HepG2 (cell line): Measurements from ENCODE around the gene CHML.

Experiments used
- MYNN ChIP-seq: sonication (generic); formaldehyde crosslinking; IDR thresholded peaks from 2 replicates; pipeline ENCODE4 v1.4.0; 2020; ENCODE audit warnings: mild to moderate bottlenecking, low read depth, missing genetic modification reagents
- TF ChIP-seq, protein P1 (sequence below): sonication (generic); formaldehyde crosslinking; IDR thresholded peaks from 2 replicates; pipeline ENCODE4 v1.5.1; 2020; ENCODE audit warnings: mild to moderate bottlenecking, missing genetic modification reagents, borderline replicate concordance
- TF ChIP-seq, protein P2 (sequence below): sonication (generic); formaldehyde crosslinking; IDR thresholded peaks from 2 replicates; pipeline ENCODE4 v1.5.0; 2020; ENCODE audit warnings: missing genetic modification reagents

DNA sequence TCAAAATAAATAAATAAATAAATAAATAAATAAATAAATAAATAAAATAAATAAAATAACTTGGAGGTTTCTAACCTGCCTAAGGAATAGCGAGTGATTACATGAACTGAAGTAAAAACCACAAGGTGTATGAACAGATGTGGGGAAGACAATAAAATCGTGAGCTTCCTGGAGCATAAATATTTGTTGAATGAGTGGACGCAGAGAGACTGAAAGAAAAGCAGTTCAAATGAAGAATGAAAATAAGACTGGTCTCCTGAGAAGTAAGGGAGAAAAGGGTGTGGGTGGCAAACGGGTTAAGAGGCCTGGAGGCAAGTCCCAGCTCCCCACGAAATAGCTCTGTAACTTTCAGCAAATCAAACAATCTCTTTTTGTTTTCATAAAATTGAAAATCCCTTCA lies 33.6 kb downstream of the CHML start:
- TF ChIP-seq MYNN (CRISPR knock-in tag) = no peak
- TF ChIP-seq, protein P1, sequence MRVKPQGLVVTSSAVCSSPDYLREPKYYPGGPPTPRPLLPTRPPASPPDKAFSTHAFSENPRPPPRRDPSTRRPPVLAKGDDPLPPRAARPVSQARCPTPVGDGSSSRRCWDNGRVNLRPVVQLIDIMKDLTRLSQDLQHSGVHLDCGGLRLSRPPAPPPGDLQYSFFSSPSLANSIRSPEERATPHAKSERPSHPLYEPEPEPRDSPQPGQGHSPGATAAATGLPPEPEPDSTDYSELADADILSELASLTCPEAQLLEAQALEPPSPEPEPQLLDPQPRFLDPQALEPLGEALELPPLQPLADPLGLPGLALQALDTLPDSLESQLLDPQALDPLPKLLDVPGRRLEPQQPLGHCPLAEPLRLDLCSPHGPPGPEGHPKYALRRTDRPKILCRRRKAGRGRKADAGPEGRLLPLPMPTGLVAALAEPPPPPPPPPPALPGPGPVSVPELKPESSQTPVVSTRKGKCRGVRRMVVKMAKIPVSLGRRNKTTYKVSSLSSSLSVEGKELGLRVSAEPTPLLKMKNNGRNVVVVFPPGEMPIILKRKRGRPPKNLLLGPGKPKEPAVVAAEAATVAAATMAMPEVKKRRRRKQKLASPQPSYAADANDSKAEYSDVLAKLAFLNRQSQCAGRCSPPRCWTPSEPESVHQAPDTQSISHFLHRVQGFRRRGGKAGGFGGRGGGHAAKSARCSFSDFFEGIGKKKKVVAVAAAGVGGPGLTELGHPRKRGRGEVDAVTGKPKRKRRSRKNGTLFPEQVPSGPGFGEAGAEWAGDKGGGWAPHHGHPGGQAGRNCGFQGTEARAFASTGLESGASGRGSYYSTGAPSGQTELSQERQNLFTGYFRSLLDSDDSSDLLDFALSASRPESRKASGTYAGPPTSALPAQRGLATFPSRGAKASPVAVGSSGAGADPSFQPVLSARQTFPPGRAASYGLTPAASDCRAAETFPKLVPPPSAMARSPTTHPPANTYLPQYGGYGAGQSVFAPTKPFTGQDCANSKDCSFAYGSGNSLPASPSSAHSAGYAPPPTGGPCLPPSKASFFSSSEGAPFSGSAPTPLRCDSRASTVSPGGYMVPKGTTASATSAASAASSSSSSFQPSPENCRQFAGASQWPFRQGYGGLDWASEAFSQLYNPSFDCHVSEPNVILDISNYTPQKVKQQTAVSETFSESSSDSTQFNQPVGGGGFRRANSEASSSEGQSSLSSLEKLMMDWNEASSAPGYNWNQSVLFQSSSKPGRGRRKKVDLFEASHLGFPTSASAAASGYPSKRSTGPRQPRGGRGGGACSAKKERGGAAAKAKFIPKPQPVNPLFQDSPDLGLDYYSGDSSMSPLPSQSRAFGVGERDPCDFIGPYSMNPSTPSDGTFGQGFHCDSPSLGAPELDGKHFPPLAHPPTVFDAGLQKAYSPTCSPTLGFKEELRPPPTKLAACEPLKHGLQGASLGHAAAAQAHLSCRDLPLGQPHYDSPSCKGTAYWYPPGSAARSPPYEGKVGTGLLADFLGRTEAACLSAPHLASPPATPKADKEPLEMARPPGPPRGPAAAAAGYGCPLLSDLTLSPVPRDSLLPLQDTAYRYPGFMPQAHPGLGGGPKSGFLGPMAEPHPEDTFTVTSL = no peak
- TF ChIP-seq, protein P2, sequence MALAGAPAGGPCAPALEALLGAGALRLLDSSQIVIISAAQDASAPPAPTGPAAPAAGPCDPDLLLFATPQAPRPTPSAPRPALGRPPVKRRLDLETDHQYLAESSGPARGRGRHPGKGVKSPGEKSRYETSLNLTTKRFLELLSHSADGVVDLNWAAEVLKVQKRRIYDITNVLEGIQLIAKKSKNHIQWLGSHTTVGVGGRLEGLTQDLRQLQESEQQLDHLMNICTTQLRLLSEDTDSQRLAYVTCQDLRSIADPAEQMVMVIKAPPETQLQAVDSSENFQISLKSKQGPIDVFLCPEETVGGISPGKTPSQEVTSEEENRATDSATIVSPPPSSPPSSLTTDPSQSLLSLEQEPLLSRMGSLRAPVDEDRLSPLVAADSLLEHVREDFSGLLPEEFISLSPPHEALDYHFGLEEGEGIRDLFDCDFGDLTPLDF (CRISPR knock-in tag) = no peak
